GM12801 (cell line): Measurements from ENCODE around the gene TEAD1.

Experiments
- CTCF ChIP-seq: IDR thresholded peaks from one replicate; pipeline ENCODE4 v1.5.1; 2011; ENCODE audit warnings: control low read depth; ENCODE audit not compliant: insufficient read length; ENCODE audit errors: extremely low read depth

TEAD1 gene

DNA sequence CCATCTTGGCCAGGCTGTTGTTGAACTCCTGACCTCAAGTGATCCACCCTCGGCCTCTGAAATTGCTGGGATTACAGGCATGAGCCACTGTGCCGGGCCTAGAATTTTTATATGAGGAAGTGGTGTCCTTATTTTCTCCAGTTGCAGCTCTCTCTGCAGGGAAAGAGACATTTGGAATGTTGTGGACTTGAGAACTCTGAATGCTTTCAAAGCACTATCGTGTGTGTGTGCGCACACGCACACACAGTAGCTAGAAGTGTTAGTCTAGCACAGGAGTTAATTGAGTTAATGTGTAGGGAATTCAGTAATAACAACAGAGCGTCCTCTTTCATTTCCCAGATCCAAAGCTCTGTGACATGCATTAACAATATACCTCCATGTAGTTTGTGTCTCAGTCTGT is 170.9 kb downstream of the TEAD1 start:
- no peak for TF ChIP-seq CTCF

GRCh38 chr11:12845739-12846358 is 171.6 kb downstream of the TEAD1 start:
- TF ChIP-seq CTCF = no peak

DNA sequence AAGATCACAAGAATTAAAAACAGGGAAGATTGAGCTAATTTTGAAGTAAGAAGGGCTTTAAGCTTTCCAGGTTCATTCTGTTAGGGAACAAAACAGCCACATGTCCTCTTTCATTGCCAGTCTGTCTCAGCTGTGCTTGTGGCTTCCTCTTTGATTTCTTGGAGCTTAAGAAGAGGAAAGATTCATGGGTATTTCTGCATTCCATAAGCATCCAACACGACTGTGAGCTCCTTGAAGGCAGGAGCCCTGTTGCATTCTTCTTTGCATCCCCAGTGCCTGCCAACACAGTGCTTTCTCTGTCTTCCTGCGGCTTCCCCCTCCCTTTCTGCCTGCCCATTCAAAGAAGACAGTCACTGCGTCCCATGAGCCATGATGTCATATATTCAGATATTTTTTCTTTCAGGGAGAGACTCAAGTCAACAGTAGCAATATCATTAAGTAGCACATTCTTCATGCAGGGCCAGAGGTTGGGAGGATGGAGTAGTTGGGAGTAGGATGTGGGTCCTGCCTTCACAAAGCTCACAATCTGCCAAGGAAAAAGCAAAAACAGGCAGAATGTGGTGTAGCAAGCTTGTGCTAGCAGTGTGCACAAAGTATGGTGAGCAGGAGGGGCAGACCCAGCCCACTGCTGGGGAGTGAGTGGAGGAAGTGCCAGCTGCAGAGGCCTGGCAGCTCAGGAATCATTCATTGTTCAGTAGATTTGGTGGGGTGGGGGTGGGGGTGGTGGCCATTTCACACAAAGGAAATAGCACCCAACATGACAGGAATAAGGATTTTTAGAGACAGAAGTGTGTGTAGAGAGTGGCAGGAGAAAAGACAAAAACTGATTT is 172.8 kb downstream of the TEAD1 start:
- TF ChIP-seq CTCF = no peak

DNA sequence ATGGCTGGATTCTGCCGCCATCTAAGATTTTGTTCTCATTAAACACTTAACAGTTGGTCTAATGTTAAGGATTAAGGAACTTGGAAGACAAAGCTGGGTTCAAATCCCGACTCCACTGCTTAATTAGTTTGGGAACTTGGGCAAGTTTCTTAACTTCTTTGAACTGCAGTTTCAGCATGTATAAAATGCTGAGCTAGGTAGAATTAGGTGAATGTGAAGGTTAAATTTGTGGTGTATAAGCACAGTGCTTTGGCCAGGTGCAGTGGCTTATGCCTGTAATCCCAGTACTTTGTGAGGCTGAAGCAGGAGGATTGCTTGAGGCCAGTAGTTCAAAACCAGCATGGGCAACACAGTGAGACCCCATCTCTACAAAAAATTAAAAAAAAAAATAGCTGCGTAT is 174.2 kb downstream of the TEAD1 start:
- no peak for TF ChIP-seq CTCF

DNA sequence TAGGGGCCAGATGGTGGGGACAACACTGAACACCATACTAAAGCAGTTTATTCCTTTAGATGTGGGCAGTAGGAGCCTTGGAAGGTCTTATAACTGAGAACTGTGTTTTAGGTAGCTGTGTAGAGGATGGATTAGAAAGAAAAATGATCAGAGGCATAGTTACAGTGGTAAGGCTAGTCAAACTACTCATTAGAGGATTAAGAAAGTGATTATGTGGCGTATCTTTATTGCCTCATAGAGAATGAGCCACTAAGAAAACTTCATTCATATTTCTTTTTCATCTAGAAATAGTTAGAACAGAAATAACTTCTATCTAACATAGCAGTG is 179.1 kb downstream of the TEAD1 start:
- TF ChIP-seq CTCF = no peak

- no peak for TF ChIP-seq CTCF
These were observed 179.6 kb downstream of the TEAD1 start for GRCh38 chr11:12853652-12854296.

DNA sequence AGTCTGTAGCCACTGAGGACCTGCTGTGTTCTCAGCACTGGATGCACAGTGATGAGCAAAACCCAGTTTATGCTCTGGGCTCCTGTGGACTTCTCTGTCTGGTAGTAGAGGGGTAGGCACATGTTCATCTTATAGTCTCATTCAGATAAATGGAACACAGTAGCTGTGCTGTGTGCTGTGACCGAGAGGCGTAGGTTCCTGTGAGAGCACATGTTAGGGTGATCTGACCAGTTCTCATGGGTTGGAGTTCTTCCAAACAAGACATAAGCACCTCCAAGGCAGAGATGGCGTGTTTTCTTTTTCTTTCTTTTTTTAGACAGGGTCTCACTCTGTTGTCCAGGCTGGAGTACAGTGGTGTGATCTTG is 180.1 kb downstream of the TEAD1 start:
- no peak for TF ChIP-seq CTCF
